GM23338 (cell line): ENCODE data around the gene TXLNG. TPM values are rescaled to one million over a fixed set of nuclear protein-coding genes. Genes with fewer than 3 reads are reported as not detected.

Experiments
- ATAC-seq: fragments of 200-7000 bp; cut with Tn5 transposase; 3 replicates; pipeline ENCODE4 v1.9.1; 2020
- DNase-seq: peaks from one replicate; pipeline ENCODE4 v3.0.0-alpha.2; 2015; ENCODE audit warnings: low spot score
- H2AFZ ChIP-seq: fragments of 200-600 bp; sonication (generic); 2 replicates; pipeline ENCODE4 v1.8.0; 2016; ENCODE audit warnings: antibody characterized with exemption, mild to moderate bottlenecking, moderate library complexity
- H3F3A ChIP-seq: fragments of 200-600 bp; sonication (generic); replicated peaks from 2 replicates; pipeline ENCODE4 v1.8.0; 2017; ENCODE audit warnings: antibody characterized with exemption, mixed run types, low read depth
- H3K27ac ChIP-seq: fragments of 200-600 bp; sonication (generic); 2 replicates; pipeline ENCODE4 v1.6.1; 2016; ENCODE audit warnings: low read depth
- H3K27me3 ChIP-seq: fragments of 200-600 bp; sonication (generic); 2 replicates; pipeline ENCODE4 v1.8.0; 2016; ENCODE audit warnings: mild to moderate bottlenecking, mixed run types, moderate library complexity; ENCODE audit not compliant: insufficient read depth
- H3K36me3 ChIP-seq: fragments of 200-600 bp; sonication (generic); 2 replicates; pipeline ENCODE4 v1.8.0; 2016; ENCODE audit warnings: mild to moderate bottlenecking; ENCODE audit not compliant: insufficient read depth
- H3K4me1 ChIP-seq: fragments of 200-600 bp; sonication (generic); 2 replicates; pipeline ENCODE4 v1.8.0; 2016; ENCODE audit warnings: mild to moderate bottlenecking, moderate library complexity; ENCODE audit not compliant: insufficient read depth
- H3K4me2 ChIP-seq: fragments of 200-600 bp; sonication (generic); 2 replicates; pipeline ENCODE4 v1.7.1; 2017; ENCODE audit warnings: mixed run types
- H3K4me3 ChIP-seq: fragments of 200-600 bp; sonication (generic); 2 replicates; pipeline ENCODE4 v1.6.1; 2016; ENCODE audit warnings: mixed run types
- H3K79me2 ChIP-seq: fragments of 200-600 bp; sonication (generic); replicated peaks from 2 replicates; pipeline ENCODE4 v1.8.0; 2017; ENCODE audit warnings: mild to moderate bottlenecking; ENCODE audit not compliant: insufficient read depth
- H3K9me2 ChIP-seq: fragments of 200-600 bp; sonication (generic); 2 replicates; pipeline ENCODE4 v1.8.0; 2017; ENCODE audit not compliant: insufficient read depth
- H4K20me1 ChIP-seq: fragments of 200-600 bp; sonication (generic); replicated peaks from 2 replicates; pipeline ENCODE4 v1.8.0; 2017; ENCODE audit warnings: mild to moderate bottlenecking; ENCODE audit not compliant: insufficient read depth
- H3K27ac Mint-ChIP-seq: 2 replicates; pipeline ENCODE4 v1.8.0; 2020; ENCODE audit warnings: inconsistent platforms, mild to moderate bottlenecking, moderate library complexity, mixed read lengths
- H3K27me3 Mint-ChIP-seq: 3 replicates; pipeline ENCODE4 v1.8.0; 2022; ENCODE audit warnings: low read depth, mild to moderate bottlenecking, moderate library complexity, mixed read lengths, inconsistent platforms; ENCODE audit not compliant: insufficient read depth, poor library complexity
- H3K36me3 Mint-ChIP-seq: 3 replicates; pipeline ENCODE4 v1.8.0; 2021; ENCODE audit warnings: low read depth, mild to moderate bottlenecking, inconsistent platforms, moderate library complexity, mixed read lengths
- H3K4me1 Mint-ChIP-seq: 3 replicates; pipeline ENCODE4 v1.8.0; 2020; ENCODE audit warnings: mild to moderate bottlenecking, inconsistent platforms, mixed read lengths
- H3K4me3 Mint-ChIP-seq: 3 replicates; pipeline ENCODE4 v1.8.0; 2021; ENCODE audit warnings: moderate library complexity, mild to moderate bottlenecking, inconsistent platforms, mixed read lengths
- H3K9me3 Mint-ChIP-seq: 3 replicates; pipeline ENCODE4 v1.8.0; 2020; ENCODE audit warnings: moderate library complexity, mild to moderate bottlenecking, inconsistent platforms, mixed read lengths
- CREB1 ChIP-seq: fragments of 250-450 bp; sonication (Bioruptor Pico); IDR thresholded peaks from 2 replicates; pipeline ENCODE4 v1.5.0; 2020; ENCODE audit warnings: low read depth, mild to moderate bottlenecking, moderate library complexity
- EZH2 ChIP-seq: fragments of 200-600 bp; sonication (generic); IDR thresholded peaks from one replicate; pipeline ENCODE4 v1.8.0; 2017; ENCODE audit warnings: antibody characterized with exemption, mild to moderate bottlenecking, low read depth; ENCODE audit not compliant: unreplicated experiment
- EZH2phosphoT487 ChIP-seq: fragments of 200-600 bp; sonication (generic); IDR thresholded peaks from one replicate; pipeline ENCODE4 v1.8.1; 2018; ENCODE audit warnings: antibody characterized with exemption; ENCODE audit not compliant: unreplicated experiment
- STAT1 ChIP-seq: IDR thresholded peaks from one replicate; pipeline ENCODE4 v1.6.1; 2016; ENCODE audit warnings: antibody characterized with exemption; ENCODE audit not compliant: unreplicated experiment
- ZNF331 ChIP-seq: fragments of 250-450 bp; sonication (Bioruptor Pico); IDR thresholded peaks from 2 replicates; pipeline ENCODE4 v1.5.0; 2020; ENCODE audit warnings: low read depth, mild to moderate bottlenecking, moderate library complexity
- ZNF462 ChIP-seq: fragments of 250-450 bp; sonication (Bioruptor Pico); IDR thresholded peaks from 2 replicates; pipeline ENCODE4 v1.5.0; 2020; ENCODE audit warnings: mild to moderate bottlenecking, moderate library complexity
- polyA plus RNA-seq: library from polyadenylated mRNA; unstranded; fragments of >200 nt; fragmentation: Nextera tagmentation; extraction: Ambion mirVana; gene quantifications from 2 replicates; pipeline ENCODE4 v1.2.1, GENCODE V29; 2016
- total RNA-seq: library from RNA; depleted of rRNA; stranded (reverse); fragments of >200 nt; shearing (Covaris generic); gene quantifications from 2 replicates; pipeline ENCODE4 v1.2.3, GENCODE V29; 2014
- TF ChIP-seq, protein P1 (sequence below): IDR thresholded peaks from one replicate; pipeline ENCODE4 v1.6.1; 2018; ENCODE audit warnings: antibody characterized with exemption; ENCODE audit not compliant: unreplicated experiment
- TF ChIP-seq, protein P2 (sequence below), 2 experiments: fragments of 200-600 bp in 1 of 2; sonication (generic) in 1 of 2; conservative IDR thresholded peaks; 2 replicates each; pipeline versions ENCODE4 v1.5.1 to v1.6.1; 2016 to 2017; ENCODE audit warnings: antibody characterized with exemption in 2 of 2, low read depth in 2 of 2, mild to moderate bottlenecking in 2 of 2, moderate library complexity in 1 of 2

Gene TXLNG
- total and polyA plus RNA-seq, 2 experiments from 2014 or later, result 45.3 to 48.4 TPM

DNA sequence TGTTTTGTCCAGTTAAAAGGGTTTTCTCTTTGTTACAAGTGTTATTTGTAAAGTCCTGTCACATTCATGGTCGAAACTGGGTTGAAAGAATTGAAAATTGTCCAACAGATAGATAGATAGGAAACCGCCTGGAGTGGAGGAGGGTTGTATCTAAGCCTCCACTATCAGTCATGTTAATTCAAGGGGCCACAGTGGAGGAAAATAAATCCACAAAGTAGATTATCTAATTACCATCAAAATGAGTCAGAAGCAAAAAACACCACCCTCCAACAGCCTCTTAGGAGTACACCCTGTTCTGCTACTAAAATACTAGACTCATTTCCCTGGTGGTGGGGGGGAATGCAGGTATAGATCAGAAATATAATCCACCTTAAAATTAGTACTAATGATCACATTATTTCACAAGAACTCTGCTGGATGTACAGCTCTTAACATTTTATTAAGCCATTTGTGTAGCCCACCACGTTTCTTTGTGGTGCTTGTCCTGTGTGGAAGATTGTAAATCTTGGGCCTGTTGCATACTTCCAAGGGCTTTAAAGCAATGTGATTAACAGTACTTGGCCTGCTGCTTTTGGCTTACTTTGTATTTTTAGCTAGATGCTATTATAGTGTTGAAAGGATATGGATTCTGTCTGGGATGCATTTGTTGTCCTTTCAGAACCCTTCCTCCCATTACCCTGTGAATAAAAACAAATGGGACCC is 57.1 kb downstream of the TXLNG start:
- H3K27ac Mint-ChIP-seq, result peak overlapping the region; percentile 84
- H3K36me3 ChIP-seq, result peaks cover 10% of the 10 kb centered on the region
- no peak for ATAC-seq

More for the DNA sequence above, 57.1 kb downstream of the TXLNG start:
- Histone ChIP-seq H2AFZ (no peak overlapping the region), H3K9me2 (no peaks in the 10 kb centered on the region), H3F3A (0 out of 2 replicates have a peak, but pooled peaks cover 4% of the 10 kb centered on the region), H4K20me1 (no peaks in the 10 kb centered on the region; the same call in 1 of the 2 replicates), H3K4me1 (peaks cover 26% of the 10 kb centered on the region; the same call in 1 of the 2 replicates), H3K27ac (peak overlapping the region; percentile 74), H3K79me2 (no peaks in the 10 kb centered on the region), H3K4me2 (peak overlapping the region; percentile 41), H3K27me3 (no peaks in the 10 kb centered on the region), H3K4me3 (no peak overlapping the region)
- TF ChIP-seq, protein P1, sequence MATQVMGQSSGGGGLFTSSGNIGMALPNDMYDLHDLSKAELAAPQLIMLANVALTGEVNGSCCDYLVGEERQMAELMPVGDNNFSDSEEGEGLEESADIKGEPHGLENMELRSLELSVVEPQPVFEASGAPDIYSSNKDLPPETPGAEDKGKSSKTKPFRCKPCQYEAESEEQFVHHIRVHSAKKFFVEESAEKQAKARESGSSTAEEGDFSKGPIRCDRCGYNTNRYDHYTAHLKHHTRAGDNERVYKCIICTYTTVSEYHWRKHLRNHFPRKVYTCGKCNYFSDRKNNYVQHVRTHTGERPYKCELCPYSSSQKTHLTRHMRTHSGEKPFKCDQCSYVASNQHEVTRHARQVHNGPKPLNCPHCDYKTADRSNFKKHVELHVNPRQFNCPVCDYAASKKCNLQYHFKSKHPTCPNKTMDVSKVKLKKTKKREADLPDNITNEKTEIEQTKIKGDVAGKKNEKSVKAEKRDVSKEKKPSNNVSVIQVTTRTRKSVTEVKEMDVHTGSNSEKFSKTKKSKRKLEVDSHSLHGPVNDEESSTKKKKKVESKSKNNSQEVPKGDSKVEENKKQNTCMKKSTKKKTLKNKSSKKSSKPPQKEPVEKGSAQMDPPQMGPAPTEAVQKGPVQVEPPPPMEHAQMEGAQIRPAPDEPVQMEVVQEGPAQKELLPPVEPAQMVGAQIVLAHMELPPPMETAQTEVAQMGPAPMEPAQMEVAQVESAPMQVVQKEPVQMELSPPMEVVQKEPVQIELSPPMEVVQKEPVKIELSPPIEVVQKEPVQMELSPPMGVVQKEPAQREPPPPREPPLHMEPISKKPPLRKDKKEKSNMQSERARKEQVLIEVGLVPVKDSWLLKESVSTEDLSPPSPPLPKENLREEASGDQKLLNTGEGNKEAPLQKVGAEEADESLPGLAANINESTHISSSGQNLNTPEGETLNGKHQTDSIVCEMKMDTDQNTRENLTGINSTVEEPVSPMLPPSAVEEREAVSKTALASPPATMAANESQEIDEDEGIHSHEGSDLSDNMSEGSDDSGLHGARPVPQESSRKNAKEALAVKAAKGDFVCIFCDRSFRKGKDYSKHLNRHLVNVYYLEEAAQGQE, result no peak
- TF ChIP-seq EZH2, result no peak
- no peak for TF ChIP-seq ZNF462 (CRISPR knock-in tag)
- TF ChIP-seq STAT1, result no peak
- TF ChIP-seq CREB1 (CRISPR knock-in tag), result no peak
- TF ChIP-seq EZH2phosphoT487, result no peak
- TF ChIP-seq, protein P2, sequence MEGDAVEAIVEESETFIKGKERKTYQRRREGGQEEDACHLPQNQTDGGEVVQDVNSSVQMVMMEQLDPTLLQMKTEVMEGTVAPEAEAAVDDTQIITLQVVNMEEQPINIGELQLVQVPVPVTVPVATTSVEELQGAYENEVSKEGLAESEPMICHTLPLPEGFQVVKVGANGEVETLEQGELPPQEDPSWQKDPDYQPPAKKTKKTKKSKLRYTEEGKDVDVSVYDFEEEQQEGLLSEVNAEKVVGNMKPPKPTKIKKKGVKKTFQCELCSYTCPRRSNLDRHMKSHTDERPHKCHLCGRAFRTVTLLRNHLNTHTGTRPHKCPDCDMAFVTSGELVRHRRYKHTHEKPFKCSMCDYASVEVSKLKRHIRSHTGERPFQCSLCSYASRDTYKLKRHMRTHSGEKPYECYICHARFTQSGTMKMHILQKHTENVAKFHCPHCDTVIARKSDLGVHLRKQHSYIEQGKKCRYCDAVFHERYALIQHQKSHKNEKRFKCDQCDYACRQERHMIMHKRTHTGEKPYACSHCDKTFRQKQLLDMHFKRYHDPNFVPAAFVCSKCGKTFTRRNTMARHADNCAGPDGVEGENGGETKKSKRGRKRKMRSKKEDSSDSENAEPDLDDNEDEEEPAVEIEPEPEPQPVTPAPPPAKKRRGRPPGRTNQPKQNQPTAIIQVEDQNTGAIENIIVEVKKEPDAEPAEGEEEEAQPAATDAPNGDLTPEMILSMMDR (conservative IDR thresholded peaks at IDR 0.05; ENCODE audit: low read depth in 2 of 2), result no peak
- TF ChIP-seq ZNF331, result no peak
- Mint-ChIP-seq H3K9me3 (no peaks in the 10 kb centered on the region), H3K27me3 (peaks cover 5% of the 10 kb centered on the region), H3K4me1 (peaks cover 33% of the 10 kb centered on the region), H3K4me3 (peak overlapping the region; percentile 40; the same call in 2 of the 3 replicates), H3K36me3 (peaks cover 80% of the 10 kb centered on the region)
- DNase-seq, result no peak
